UCSD-AML1 (cell line): ENCODE data around the gene RAD51B.

Experiments
- DNase-seq: peaks from one replicate; lab custom pipeline; 2025; ENCODE audit not compliant: unreplicated experiment; lab: John Stamatoyannopoulos, UW

Gene RAD51B

DNA sequence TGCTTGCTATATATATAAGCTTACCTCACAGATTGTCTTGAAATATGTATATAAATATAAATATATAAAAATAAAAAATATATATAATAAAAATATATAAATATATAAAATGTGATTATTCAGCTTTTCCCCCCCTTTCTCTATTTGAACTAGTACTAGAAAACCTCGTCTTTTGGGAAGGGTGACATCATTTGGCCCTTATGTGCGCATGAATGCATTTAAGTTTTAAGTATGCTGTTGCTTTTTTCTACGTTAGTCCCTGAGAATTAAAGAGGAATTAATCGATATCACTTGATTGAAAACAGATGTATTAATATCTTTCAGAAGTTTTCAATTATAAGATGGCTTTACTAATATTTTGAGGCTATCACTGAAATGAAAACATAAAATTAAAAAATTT is 69.9 kb downstream of the RAD51B start:
- DNase-seq: no peak

GRCh38 chr14:67892466-67893100 is 73.0 kb downstream of the RAD51B start:
- DNase-seq: no peak

DNA sequence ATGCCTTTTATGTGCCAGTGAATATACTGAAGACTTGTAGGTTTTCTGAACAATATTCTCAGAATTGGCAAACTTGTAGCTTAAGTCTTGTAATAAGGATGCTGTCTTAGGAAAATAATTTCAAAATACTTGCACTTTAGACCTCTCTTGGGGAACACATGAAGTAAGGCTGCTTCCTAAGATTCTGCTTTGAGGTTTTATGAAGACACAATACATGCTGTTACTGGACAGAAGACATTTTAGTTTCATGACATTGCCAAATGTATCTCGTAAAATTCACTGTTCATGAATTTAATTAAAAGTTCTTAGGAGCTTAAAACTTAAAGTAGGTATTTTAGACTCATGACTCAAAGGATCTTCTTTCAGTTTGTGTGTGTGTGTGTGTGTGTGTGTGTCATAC is 80.7 kb downstream of the RAD51B start:
- DNase-seq: no peak

DNA sequence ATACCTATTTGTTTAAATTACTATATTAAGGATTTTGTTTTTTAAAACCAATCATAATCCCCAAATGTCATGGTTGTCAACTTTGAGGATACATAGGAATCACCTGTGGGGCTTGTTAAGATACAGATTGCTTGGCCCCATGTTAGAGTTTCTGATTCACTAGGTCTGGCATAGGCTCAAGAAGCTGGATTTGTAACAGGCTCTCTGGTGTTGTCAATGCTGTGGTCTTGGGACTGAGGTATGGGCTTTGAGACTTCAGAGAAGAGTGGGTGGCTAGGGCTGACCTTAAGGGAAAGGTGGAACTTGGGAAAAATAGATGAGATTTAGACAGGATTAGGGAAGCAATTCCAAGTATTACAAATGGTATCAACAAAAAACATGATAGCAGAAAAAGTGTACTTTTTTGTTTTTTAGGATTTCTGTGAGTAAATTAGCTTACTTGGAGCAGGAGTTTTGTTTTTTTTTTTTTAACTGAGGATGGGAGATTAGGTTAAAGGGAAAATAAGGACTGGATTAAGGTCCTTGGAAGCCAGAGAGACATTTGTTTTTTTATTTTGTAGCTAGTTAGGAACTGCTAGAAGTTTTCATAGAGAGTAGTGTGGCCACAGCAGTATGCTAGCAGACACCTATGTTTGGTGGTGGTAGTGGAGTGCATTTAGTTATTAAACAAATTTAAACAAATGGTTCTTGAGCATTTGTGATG is 88.6 kb downstream of the RAD51B start:
- DNase-seq: no peak

DNA sequence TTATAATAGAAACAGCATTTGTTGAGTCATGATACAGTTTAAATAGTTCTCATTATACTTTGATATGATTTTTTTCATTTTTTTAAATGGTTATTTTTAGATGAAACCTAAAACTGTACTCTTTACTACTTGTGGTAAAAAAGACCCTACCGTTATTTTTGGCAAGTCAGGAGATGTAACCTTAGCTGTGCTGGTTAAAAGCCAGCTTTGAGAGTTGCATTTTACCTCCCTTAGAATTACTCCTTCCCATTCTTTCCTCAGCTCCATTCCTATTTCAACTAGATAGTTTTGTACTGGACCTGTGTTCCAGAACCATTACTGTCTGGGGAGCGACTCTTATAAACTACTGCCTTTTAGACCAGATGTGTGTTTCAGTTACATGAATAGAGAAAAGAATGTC is 92.0 kb downstream of the RAD51B start:
- no peak for DNase-seq

- no peak for DNase-seq
These were observed 96.9 kb downstream of the RAD51B start for GRCh38 chr14:67916430-67916829.

GRCh38 chr14:67917006-67917405 is 97.4 kb downstream of the RAD51B start:
- no peak for DNase-seq

DNA sequence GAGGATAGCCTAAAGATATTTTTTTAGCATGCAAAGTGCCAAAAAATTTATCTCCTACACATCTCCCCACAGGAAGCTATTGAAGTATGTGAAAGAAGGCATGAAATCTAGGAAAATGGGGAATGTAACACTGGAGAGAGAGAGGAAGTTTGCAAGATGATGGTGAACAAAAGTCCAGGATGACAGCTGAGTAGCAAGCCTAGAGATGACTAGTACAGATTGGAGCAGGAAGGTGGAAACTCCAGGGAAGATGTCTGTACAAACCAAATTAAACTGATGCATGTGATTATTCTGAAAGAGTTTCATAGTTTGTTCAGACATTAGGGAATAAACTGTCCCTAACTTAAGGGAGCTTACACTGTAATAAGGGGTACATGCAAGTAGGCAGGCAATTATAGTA is 99.3 kb downstream of the RAD51B start:
- no peak for DNase-seq

DNA sequence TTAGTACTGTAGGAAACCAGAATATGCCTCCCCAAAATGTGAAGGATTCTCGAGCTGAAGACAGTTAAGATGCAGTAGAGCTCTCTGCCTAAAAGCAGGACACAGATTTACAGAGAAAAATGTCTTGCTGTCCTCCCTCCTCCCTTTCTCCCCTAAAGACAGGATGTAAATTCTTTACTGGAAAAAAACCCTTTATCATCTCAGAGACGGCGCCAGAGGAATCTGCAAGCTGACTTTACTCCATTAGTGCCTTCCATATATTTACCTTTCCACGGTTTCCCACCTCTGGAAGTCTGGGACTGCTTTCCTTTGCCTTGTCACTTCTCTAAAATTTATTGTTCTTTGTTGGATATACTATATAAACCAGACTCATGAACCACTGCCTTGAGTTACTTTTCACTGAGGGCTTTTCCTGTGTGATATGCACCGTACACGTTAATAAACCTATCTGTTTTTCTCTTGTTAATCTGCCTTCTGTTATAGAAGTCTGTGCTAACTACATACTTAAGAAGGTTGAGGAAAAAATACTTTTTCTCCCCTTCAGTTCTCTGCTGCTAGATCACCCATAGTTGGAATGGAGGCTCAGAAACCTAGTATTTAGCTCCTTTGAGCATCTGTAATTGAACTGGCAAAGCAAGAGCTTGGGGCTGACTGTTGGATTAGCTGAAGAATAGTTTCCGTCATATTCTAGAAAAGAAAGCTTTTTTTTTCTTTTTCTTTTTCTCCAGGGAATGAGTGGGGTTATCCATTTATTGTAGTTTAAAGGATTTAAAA is 99.9 kb downstream of the RAD51B start:
- no peak for DNase-seq

DNA sequence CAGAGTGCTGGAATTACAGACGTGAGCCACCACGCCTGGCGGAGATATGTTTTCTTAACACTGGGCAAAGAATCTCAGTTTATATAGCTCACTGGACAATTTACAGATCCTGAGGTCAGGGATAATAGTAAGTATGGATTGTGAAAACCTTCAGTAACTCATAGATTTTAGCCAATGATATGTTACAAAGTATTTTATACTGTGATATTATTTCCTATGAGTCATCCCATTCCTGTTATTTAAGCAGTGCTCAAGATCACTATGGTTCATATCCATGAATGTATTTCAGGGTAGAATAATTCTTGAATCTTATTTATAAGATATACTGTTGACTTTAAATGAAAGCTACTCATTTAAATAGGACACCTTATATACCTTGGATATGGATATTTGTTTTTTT is 107.2 kb downstream of the RAD51B start:
- no peak for DNase-seq

DNA sequence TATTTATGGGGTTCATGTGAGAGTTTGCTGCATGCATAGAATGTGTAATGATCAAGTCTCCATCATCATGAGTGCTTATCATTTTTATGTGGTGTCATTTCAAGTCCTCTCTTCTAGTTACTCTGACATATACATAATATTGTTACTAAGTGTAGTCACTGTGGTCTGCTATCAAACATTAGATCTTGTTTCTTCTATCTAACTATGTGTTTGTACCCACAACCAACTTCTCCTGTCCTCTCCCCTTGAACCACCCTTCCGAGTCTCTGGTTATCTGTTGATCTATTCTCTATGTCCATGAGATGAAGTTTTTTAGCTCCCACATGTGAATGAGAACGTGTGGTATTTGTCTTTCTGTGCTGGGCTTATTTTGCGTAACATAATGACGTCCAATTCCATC is 107.7 kb downstream of the RAD51B start:
- no peak for DNase-seq

- no peak for DNase-seq
These were observed 108.8 kb downstream of the RAD51B start for GRCh38 chr14:67928375-67928774.

DNA sequence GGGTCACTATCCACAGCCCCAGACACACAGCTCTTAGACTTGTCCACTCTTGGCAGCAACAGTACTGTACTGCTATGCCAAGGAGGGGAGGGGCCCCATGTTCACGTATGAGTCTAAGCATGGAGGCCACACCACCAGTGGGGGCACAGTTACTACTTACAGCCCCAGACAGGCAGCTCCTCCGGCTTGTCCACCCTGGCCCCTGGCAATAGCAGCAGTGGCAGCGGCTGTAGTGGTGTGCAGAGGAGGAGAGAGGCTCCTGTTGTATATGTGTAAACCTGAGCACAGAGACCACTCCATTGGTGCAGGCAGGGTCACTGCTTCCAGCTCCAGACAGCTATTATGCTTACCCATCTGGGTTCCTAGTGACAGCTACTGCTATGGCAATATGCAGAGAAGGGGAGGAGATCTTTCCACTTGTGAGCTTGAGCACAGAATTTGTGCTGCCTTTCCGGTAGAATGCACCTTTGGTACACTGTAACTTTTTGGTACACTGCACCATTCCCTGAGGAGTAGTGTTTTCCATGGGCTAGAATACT is 113.2 kb downstream of the RAD51B start:
- no peak for DNase-seq

GRCh38 chr14:67933266-67933665 is 113.7 kb downstream of the RAD51B start:
- DNase-seq: peak; percentile 12

DNA sequence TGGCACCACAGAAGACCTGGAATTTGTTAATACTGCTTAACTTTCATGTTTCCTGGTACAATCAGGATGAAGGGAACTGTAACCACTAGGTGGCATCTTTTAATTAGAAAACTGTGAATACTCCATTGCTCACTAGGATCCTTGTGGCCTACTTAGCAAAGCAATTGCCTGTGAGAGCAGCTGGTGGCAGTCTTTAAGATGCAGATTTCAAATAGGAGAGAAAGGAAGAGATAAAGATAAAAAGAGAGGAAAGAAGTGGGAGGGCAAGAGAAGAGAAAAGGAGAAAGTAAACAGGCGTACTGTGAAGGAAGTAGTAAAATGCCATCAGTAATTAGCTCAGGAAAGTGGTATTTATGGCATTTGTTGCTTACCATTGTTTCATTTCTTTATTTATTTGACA is 114.5 kb downstream of the RAD51B start:
- no peak for DNase-seq

DNA sequence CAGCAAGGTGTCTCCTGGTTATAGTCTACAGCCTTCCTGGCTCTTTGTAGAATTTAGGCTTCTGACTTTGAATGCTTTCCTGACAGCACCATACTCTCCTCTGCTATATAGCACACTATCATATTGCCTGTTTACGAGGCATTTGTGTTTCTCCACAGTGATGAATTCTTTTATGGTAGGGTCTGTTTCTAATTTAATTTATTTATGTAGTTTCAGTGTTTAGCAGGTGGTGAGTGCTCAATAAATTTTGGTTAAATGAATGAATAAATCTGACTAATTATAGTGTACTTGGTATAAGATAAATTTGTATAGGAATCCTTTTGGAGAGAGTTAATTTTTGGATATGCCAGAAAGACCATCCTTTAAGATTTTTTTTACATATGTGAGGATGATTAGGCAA is 115.3 kb downstream of the RAD51B start:
- no peak for DNase-seq

DNA sequence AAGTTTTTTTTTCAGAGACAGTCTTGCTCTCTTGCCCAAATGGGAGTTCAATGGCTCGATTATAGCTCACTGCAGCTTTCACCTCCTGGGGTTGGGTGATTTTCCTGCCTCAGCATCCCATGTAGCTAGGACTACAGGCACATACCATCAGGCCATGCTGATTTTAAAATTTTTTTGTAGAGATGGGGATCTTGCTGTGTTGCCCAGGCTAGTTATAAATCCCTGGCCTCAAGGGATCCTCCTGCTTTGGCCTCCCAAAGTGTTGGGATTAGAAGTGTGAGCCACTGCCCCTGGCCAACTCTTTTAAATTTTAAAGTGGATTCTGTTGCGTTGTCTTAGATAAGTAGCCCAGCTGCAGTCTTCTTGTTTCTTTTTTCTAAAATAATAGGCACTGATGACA is 115.8 kb downstream of the RAD51B start:
- DNase-seq: no peak

DNA sequence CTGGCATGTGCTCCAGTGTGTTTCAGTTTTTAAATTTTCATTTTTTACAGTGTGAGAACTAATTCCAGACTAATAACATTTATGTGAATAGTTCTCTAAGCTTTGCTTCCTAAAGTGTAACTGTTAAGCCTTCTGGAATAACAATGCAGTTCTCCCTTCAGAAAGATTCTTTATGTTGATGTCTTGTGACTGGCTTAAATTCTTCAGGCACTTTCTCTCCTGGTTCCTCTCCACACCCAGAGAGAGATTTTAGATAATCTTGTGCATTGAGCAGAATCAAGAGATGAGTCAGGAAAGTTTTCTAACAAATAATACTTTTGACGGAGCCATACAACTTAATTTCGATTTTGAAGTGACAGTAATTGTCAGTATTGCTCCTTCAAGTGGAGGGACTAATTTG is 118.5 kb downstream of the RAD51B start:
- DNase-seq: no peak

- DNase-seq: no peak
These were observed 121.2 kb downstream of the RAD51B start for GRCh38 chr14:67940486-67941455.

- no peak for DNase-seq
These were observed 122.0 kb downstream of the RAD51B start for GRCh38 chr14:67941456-67942018.
